Measurements from ENCODE around the gene MEGF6.

MEGF6 gene

GRCh38 chr1:3501856-3502640 is 109.3 kb downstream of the MEGF6 start:
- DNase-seq, result peak in 4 of 5 experiments; percentile 6 to 42 (median 26)

GRCh38 chr1:3501437-3501836 is 109.9 kb downstream of the MEGF6 start:
- no peak for DNase-seq

- DNase-seq, result no peak
These were observed 111.0 kb downstream of the MEGF6 start for GRCh38 chr1:3500265-3500835.

- DNase-seq, result no peak
These were observed 111.7 kb downstream of the MEGF6 start for GRCh38 chr1:3499611-3500010.

GRCh38 chr1:3498986-3499385 is 112.3 kb downstream of the MEGF6 start:
- no peak for DNase-seq

GRCh38 chr1:3498246-3498930 is 112.9 kb downstream of the MEGF6 start:
- DNase-seq, result no peak

GRCh38 chr1:3497521-3497920 is 113.8 kb downstream of the MEGF6 start:
- no peak for DNase-seq

GRCh38 chr1:3496916-3497315 is 114.4 kb downstream of the MEGF6 start:
- DNase-seq, result no peak

- no peak for DNase-seq
These were observed 115.2 kb downstream of the MEGF6 start for GRCh38 chr1:3495776-3496745.

- no peak for DNase-seq
These were observed 116.7 kb downstream of the MEGF6 start for GRCh38 chr1:3494321-3495308.

- DNase-seq, result no peak
These were observed 118.6 kb downstream of the MEGF6 start for GRCh38 chr1:3492545-3493246.

GRCh38 chr1:3491291-3492246 is 119.7 kb downstream of the MEGF6 start:
- peak; percentile 61 to 79 (median 78) for DNase-seq

- DNase-seq, result no peak
These were observed 121.1 kb downstream of the MEGF6 start for GRCh38 chr1:3490046-3490745.

- no peak for DNase-seq
These were observed 122.9 kb downstream of the MEGF6 start for GRCh38 chr1:3488432-3488831.

- DNase-seq, result no peak
These were observed 126.3 kb downstream of the MEGF6 start for GRCh38 chr1:3485016-3485415.

- DNase-seq, result peak in 2 of 5 experiments; percentile 15 to 20
These were observed 127.4 kb downstream of the MEGF6 start for GRCh38 chr1:3483801-3484444.

GRCh38 chr1:3483380-3483779 is 127.9 kb downstream of the MEGF6 start:
- DNase-seq, result no peak

- DNase-seq, result no peak
These were observed 128.9 kb downstream of the MEGF6 start for GRCh38 chr1:3482378-3482849.

Data from T-helper 2 cell (primary cell).